Measurements from ENCODE around the gene CFAP46. TPM values are rescaled to one million over a fixed set of nuclear protein-coding genes. Genes with fewer than 3 reads are reported as not detected.

The CFAP46 gene
- total RNA-seq, 3 donors from 2014 or later (not counting 1 experiment from before 2014, with no cell fraction given), result 0.35 TPM; not detected in 2

DNA sequence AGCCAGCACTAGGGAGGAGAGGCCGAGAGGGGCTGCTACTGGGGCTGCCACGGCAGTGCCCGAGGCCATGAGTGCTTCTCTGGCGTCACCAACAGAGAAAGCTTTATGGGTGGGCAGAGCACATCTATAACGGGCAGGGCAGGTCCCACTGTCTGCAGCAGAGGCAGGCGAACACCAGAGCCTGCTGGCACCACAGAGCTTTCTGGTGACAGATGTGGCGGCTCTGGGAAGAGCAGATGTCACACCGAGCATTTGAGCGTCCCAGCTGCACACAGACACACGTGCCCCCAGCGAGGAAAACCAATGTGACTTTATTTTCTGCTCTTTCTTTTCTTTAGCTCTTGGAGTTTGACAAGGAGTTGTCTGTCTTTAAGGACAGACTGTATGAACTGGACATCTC, 176.9 kb downstream of the CFAP46 start:
- intact Hi-C loops (cut with micrococcal nuclease), result no loop called here
- TF ChIP-seq, protein P1, sequence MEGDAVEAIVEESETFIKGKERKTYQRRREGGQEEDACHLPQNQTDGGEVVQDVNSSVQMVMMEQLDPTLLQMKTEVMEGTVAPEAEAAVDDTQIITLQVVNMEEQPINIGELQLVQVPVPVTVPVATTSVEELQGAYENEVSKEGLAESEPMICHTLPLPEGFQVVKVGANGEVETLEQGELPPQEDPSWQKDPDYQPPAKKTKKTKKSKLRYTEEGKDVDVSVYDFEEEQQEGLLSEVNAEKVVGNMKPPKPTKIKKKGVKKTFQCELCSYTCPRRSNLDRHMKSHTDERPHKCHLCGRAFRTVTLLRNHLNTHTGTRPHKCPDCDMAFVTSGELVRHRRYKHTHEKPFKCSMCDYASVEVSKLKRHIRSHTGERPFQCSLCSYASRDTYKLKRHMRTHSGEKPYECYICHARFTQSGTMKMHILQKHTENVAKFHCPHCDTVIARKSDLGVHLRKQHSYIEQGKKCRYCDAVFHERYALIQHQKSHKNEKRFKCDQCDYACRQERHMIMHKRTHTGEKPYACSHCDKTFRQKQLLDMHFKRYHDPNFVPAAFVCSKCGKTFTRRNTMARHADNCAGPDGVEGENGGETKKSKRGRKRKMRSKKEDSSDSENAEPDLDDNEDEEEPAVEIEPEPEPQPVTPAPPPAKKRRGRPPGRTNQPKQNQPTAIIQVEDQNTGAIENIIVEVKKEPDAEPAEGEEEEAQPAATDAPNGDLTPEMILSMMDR (IDR thresholded peaks at IDR 0.05), result no peak
- no peak overlapping the region for H3K4me3 ChIP-seq (ENCODE audit: low read length)
- Mint-ChIP-seq H3K27ac (no peak overlapping the region), H3K27me3 (ENCODE audit: low read depth in 2 of 2) (no peaks in the 10 kb centered on the region), H3K9me3 (no peaks in the 10 kb centered on the region), H3K4me3 (no peak overlapping the region), H3K4me1 (peaks cover 0 to 12% of the 10 kb centered on the region in 2 donors), H3K36me3 (no peaks in the 10 kb centered on the region)
- no peaks in the 10 kb centered on the region for H3K36me3 ChIP-seq (ENCODE audit: control insufficient read depth, insufficient read depth, low read length)
- H3K27me3 ChIP-seq (ENCODE audit: control insufficient read depth, insufficient read depth, low read length), result no peaks in the 10 kb centered on the region
- H3K9me3 ChIP-seq (ENCODE audit: control insufficient read depth, insufficient read depth, low read length), result no peaks in the 10 kb centered on the region
- 95% methylated on average over 11 of the region's 11 CpGs for WGBS (ENCODE audit: insufficient coverage)
- no peak overlapping the region for H3K27ac ChIP-seq (ENCODE audit: low read length)
- no peaks in the 10 kb centered on the region for H3K4me1 ChIP-seq (ENCODE audit: control insufficient read depth, insufficient read depth, low read length)
- DNase-seq (no peak), ATAC-seq (no peak)

DNA sequence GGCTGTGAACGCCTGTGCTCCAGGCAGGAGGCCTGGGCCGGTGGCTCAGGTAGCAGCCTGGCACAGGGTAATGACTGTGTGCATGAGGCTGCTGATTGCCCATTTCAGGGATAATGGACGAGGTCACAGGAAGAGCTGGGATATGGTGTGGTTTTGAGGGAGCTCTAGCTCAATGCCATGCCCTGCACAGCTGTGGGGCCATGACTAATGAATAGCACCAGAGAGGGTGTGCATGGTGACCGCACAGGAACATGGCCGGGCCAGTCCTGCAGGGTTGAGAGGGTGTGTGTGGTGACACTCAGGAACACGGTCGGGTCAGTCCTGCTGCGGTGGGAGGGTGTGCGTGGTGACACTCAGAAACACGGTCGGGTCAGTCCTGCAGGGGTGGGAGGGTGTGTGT, 178.3 kb downstream of the CFAP46 start:
- no peaks in the 10 kb centered on the region for H3K36me3 ChIP-seq (ENCODE audit: control insufficient read depth, insufficient read depth, low read length)
- no peak overlapping the region for H3K4me3 ChIP-seq (ENCODE audit: low read length)
- Mint-ChIP-seq H3K9me3 (no peaks in the 10 kb centered on the region), H3K27me3 (ENCODE audit: low read depth in 2 of 2) (no peaks in the 10 kb centered on the region), H3K27ac (no peak overlapping the region), H3K4me3 (peak overlapping the region; percentile 4), H3K36me3 (no peaks in the 10 kb centered on the region), H3K4me1 (peaks cover 0 to 12% of the 10 kb centered on the region in 2 donors)
- no peak for DNase-seq
- no peaks in the 10 kb centered on the region for H3K9me3 ChIP-seq (ENCODE audit: control insufficient read depth, insufficient read depth, low read length)
- intact Hi-C loops (cut with micrococcal nuclease), result no loop called here
- TF ChIP-seq, protein P1 (IDR thresholded peaks at IDR 0.05), result no peak
- no peak overlapping the region for H3K27ac ChIP-seq (ENCODE audit: low read length)
- H3K27me3 ChIP-seq (ENCODE audit: control insufficient read depth, insufficient read depth, low read length), result no peaks in the 10 kb centered on the region
- H3K4me1 ChIP-seq (ENCODE audit: control insufficient read depth, insufficient read depth, low read length), result no peaks in the 10 kb centered on the region
- ATAC-seq, result no peak
- 82% methylated on average over 11 of the region's 11 CpGs for WGBS (ENCODE audit: insufficient coverage)

DNA sequence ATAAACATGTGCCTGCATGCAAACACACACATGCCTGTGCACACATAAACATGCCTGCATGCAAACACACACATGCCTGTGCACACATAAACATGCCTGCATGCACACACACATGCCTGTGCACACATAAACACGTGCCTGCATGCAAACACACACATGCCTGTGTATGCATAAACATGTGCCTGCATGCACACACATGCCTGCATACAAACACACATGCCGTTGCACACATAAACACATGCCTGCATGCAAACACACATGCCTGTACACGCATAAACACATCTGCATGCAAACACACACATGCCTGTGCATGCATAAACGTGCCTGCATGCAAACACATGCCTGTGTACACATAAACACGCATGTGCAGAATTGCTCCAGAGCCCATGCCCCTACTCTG, 178.8 kb downstream of the CFAP46 start:
- H3K9me3 ChIP-seq (ENCODE audit: control insufficient read depth, insufficient read depth, low read length), result no peaks in the 10 kb centered on the region
- ATAC-seq (no peak), DNase-seq (no peak)
- intact Hi-C loops (cut with micrococcal nuclease), result no loop called here
- no peak overlapping the region for H3K4me3 ChIP-seq (ENCODE audit: low read length)
- H3K4me1 ChIP-seq (ENCODE audit: control insufficient read depth, insufficient read depth, low read length), result no peaks in the 10 kb centered on the region
- no peaks in the 10 kb centered on the region for H3K27me3 ChIP-seq (ENCODE audit: control insufficient read depth, insufficient read depth, low read length)
- Mint-ChIP-seq H3K4me3 (no peak overlapping the region), H3K27ac (no peak overlapping the region), H3K4me1 (peaks cover 0 to 12% of the 10 kb centered on the region in 2 donors), H3K36me3 (no peaks in the 10 kb centered on the region), H3K27me3 (ENCODE audit: low read depth in 2 of 2) (no peaks in the 10 kb centered on the region), H3K9me3 (no peaks in the 10 kb centered on the region)
- no peaks in the 10 kb centered on the region for H3K36me3 ChIP-seq (ENCODE audit: control insufficient read depth, insufficient read depth, low read length)
- H3K27ac ChIP-seq (ENCODE audit: low read length), result no peak overlapping the region
- TF ChIP-seq, protein P1 (IDR thresholded peaks at IDR 0.05), result no peak
- WGBS (ENCODE audit: insufficient coverage), result 92% methylated on average over 5 of the region's 5 CpGs

DNA sequence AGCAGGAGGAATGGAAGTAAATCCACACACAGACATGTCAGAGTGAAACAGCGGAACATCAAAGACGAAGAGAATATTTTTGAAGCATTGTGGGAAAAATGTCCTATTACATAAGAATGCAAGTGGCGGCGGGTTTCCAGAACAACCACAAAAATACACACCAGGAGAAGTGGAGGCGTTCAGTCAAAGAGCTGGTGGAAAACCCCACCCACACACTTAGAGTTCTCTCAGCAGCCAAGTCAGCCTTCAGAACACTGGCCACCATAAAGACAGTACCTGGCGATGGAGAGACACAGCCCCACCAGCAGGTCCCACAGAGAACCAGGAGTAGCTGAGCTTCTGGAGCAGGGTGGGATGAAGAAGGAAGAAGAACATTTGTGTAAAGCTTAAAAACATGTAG, 180.1 kb downstream of the CFAP46 start:
- Histone ChIP-seq H3K36me3 (ENCODE audit: control insufficient read depth, insufficient read depth, low read length) (no peaks in the 10 kb centered on the region), H3K27me3 (ENCODE audit: control insufficient read depth, insufficient read depth, low read length) (no peaks in the 10 kb centered on the region), H3K9me3 (ENCODE audit: control insufficient read depth, insufficient read depth, low read length) (no peaks in the 10 kb centered on the region), H3K4me1 (ENCODE audit: control insufficient read depth, insufficient read depth, low read length) (no peaks in the 10 kb centered on the region), H3K27ac (ENCODE audit: low read length) (no peak overlapping the region), H3K4me3 (ENCODE audit: low read length) (no peak overlapping the region)
- H3K4me3 Mint-ChIP-seq, result no peak overlapping the region
- no peaks in the 10 kb centered on the region for H3K9me3 Mint-ChIP-seq
- TF ChIP-seq, protein P1 (IDR thresholded peaks at IDR 0.05), result no peak
- intact Hi-C loops (cut with micrococcal nuclease), result no loop called here
- WGBS (ENCODE audit: insufficient coverage), result 81% methylated on average over 6 of the region's 6 CpGs
- no peaks in the 10 kb centered on the region for H3K36me3 Mint-ChIP-seq
- ATAC-seq, result no peak
- H3K4me1 Mint-ChIP-seq, result peaks cover 0 to 12% of the 10 kb centered on the region in 2 donors
- no peak for DNase-seq
- H3K27ac Mint-ChIP-seq, result no peak overlapping the region
- no peaks in the 10 kb centered on the region for H3K27me3 Mint-ChIP-seq (ENCODE audit: low read depth in 2 of 2)

Data from natural killer cell (primary cell).